GM12878 (cell line): ENCODE results near the gene BHLHA15. TPM values are rescaled to one million over a fixed set of nuclear protein-coding genes. Genes with fewer than 3 reads are reported as not detected.

ENCODE experiments used
- ATAC-seq: fragments of 200-7000 bp; cut with Tn5 transposase; 3 replicates; pipeline ENCODE4 v1.9.1; 2020; ENCODE audit warnings: mild to moderate bottlenecking, moderate library complexity
- BruUV-seq: library from RNA; stranded (reverse); fragments of 400-500 nt; replicated peaks from 2 replicates; lab custom pipeline; 2021; lab: Mats Ljungman, UMichigan
- CTCF ChIA-PET: fragments of 300-600 bp; sonication (Branson Sonifier 250); formaldehyde crosslinking; extraction: SDS; loops from one replicate; lab custom pipeline; 2021; ENCODE audit warnings: inconsistent platforms; lab: Yijun Ruan, JAX
- POLR2A ChIA-PET: fragments of 350-600 bp; formaldehyde crosslinking; extraction: SDS; loops from one replicate; lab custom pipeline; 2021; ENCODE audit warnings: inconsistent platforms; lab: Charles Lee
- RAD21 ChIA-PET: fragments of 300-600 bp; sonication (Branson Sonifier 250); formaldehyde crosslinking; loops from one replicate; lab custom pipeline; 2023; ENCODE audit warnings: antibody characterized with exemption; ENCODE audit not compliant: unreplicated experiment; lab: Charles Lee
- SMC1A ChIA-PET: fragments of 300-600 bp; sonication (Branson Sonifier 250); formaldehyde crosslinking; loops from one replicate; lab custom pipeline; 2023; ENCODE audit not compliant: unreplicated experiment, uncharacterized antibody; lab: Charles Lee
- DNase-seq: peaks from one replicate; pipeline ENCODE4 v3.0.0-alpha.2; 2011; ENCODE audit warnings: low read depth, low spot score
- FAIRE-seq: peaks from 3 replicates; lab custom pipeline; 2011; peaks lifted over from hg19 to GRCh38; lab: Jason Lieb, UNC
- H2AFZ ChIP-seq: 2 replicates; pipeline ENCODE4 v1.6.0; 2011; ENCODE audit warnings: low read depth, low read length, control low read depth; ENCODE audit not compliant: control insufficient read depth
- H3K27ac ChIP-seq: 2 replicates; pipeline ENCODE4 v1.5.1; 2011; ENCODE audit warnings: control low read depth; ENCODE audit not compliant: control insufficient read depth, insufficient read depth
- H3K27me3 ChIP-seq, 2 experiments: replicated peaks in 1 of 2; 2 replicates each; pipeline versions ENCODE4 v1.6.0 to v1.6.1; 2011; ENCODE audit warnings: low read length in 1 of 2; ENCODE audit not compliant: control insufficient read depth in 2 of 2, insufficient read depth in 2 of 2
- H3K36me3 ChIP-seq, 2 experiments: 2 replicates each; pipeline ENCODE4 v1.5.1; 2011; ENCODE audit warnings: low read length in 1 of 2; ENCODE audit not compliant: control insufficient read depth in 2 of 2, insufficient read depth in 2 of 2
- H3K4me1 ChIP-seq: 2 replicates; pipeline ENCODE4 v1.6.1; 2011; ENCODE audit warnings: mild to moderate bottlenecking, low read length, moderate library complexity, mixed read lengths; ENCODE audit not compliant: control insufficient read depth, insufficient read depth
- H3K4me2 ChIP-seq: 2 replicates; pipeline ENCODE4 v1.6.0; 2011; ENCODE audit warnings: control low read depth; ENCODE audit not compliant: control insufficient read depth, insufficient read depth
- H3K4me3 ChIP-seq: fragments of 200-600 bp; sonication (generic); 2 replicates; pipeline ENCODE4 v1.5.1; 2016
- H3K79me2 ChIP-seq: 2 replicates; pipeline ENCODE4 v1.6.0; 2011; ENCODE audit warnings: low read length; ENCODE audit not compliant: control insufficient read depth, insufficient read depth
- H3K9ac ChIP-seq: 2 replicates; pipeline ENCODE4 v1.8.0; 2011; ENCODE audit warnings: low read length, control low read depth, mixed read lengths; ENCODE audit not compliant: control insufficient read depth, insufficient read depth
- H3K9me3 ChIP-seq: replicated peaks from 3 replicates; pipeline ENCODE4 v1.5.1; 2011; ENCODE audit warnings: mild to moderate bottlenecking, low read length; ENCODE audit not compliant: control insufficient read depth, insufficient read depth
- H4K20me1 ChIP-seq: 2 replicates; pipeline ENCODE4 v1.6.0; 2011; ENCODE audit not compliant: control insufficient read depth, insufficient read depth
- CEBPB ChIP-seq, 2 experiments: fragments of 150-350 bp in 1 of 2; IDR thresholded peaks; 2 replicates each; pipeline ENCODE4 v1.6.1; 2012 to 2014; ENCODE audit warnings: low read depth in 2 of 2, low read length in 2 of 2, borderline replicate concordance in 1 of 2, inconsistent platforms in 1 of 2
- HDGF ChIP-seq: fragments of 450-650 bp; IDR thresholded peaks from 2 replicates; pipeline ENCODE4 v1.6.1; 2016; ENCODE audit warnings: antibody characterized with exemption
- JUND ChIP-seq: IDR thresholded peaks from 2 replicates; pipeline ENCODE4 v1.6.1; 2012; ENCODE audit warnings: low read depth, mild to moderate bottlenecking, low read length, improper control_type of control experiment, moderate library complexity
- MTA2 ChIP-seq: fragments of 450-650 bp; IDR thresholded peaks from 2 replicates; pipeline ENCODE4 v1.6.1; 2016; ENCODE audit warnings: low read depth, mild to moderate bottlenecking, moderate library complexity
- MYC ChIP-seq: IDR thresholded peaks from 2 replicates; pipeline ENCODE4 v1.6.1; 2011; ENCODE audit warnings: mild to moderate bottlenecking, low read length, moderate library complexity, inconsistent platforms; ENCODE audit not compliant: insufficient read depth, insufficient replicate concordance, insufficient read length, severe bottlenecking
- NR2C1 ChIP-seq: fragments of 450-650 bp; IDR thresholded peaks from 2 replicates; pipeline ENCODE4 v1.6.1; 2017; ENCODE audit warnings: antibody characterized with exemption, mild to moderate bottlenecking, moderate library complexity
- POLR2A ChIP-seq: IDR thresholded peaks from 2 replicates; pipeline ENCODE4 v1.6.1; 2011; ENCODE audit warnings: low read depth, mild to moderate bottlenecking, low read length
- STAT3 ChIP-seq: IDR thresholded peaks from 2 replicates; pipeline ENCODE4 v1.6.1; 2011; ENCODE audit warnings: low read depth, low read length, improper control_type of control experiment
- WGBS: methylation state at CpG from one replicate; pipeline ENCODE4 v1.1.6; 2016; ENCODE audit warnings: low lambda C conversion rate; ENCODE audit not compliant: insufficient replicate concordance, insufficient coverage; ENCODE audit errors: missing lambda C conversion rate; 5-methylcytosine and 5-hydroxymethylcytosine counted together
- in situ Hi-C: fragments of 300-500 bp; cut with MboI; formaldehyde crosslinking; loops from 9 replicates; pipeline ENCODE4 v1.14.3; 2018; ENCODE audit warnings: mixed read lengths
- intact Hi-C: fragments of 100-400 bp; cut with micrococcal nuclease; formaldehyde crosslinking; loops from one replicate; pipeline ENCODE4 v1.14.2; 2022; ENCODE audit not compliant: unreplicated experiment
- polyA plus RNA-seq, 11 experiments: library from polyadenylated mRNA; depleted of rRNA in 4 of 11; unstranded in 6 of 11; stranded (reverse) in 5 of 11; fragments of >200 nt; fragmentation: Nextera tagmentation in 4 of 11; fragmentation: Illumina TruSeq in 1 of 11; extraction: Ambion mirVana in 4 of 11; extraction: Trizol in 1 of 11; gene quantifications; 1 replicate in 1 of 11; 2 replicates in 10 of 11; pipeline versions ENCODE4 v1.2.1 to v1.2.3, GENCODE V29; 2011 to 2016; ENCODE audit warnings: inconsistent platforms in 2 of 11, missing spikeins in 2 of 11, low read depth in 1 of 11
- total RNA-seq, 4 experiments: library from RNA; depleted of rRNA in 3 of 4; stranded (reverse); fragments of >200 nt in 3 of 4; fragmentation: Illumina TruSeq in 1 of 4; extraction: Trizol in 1 of 4; gene quantifications; 2 replicates each; pipeline versions ENCODE4 v1.2.1 to v1.2.3, GENCODE V29; 2013 to 2021
- TF ChIP-seq, protein P1 (sequence below): IDR thresholded peaks from 2 replicates; pipeline ENCODE4 v1.6.1; 2012; ENCODE audit warnings: low read length, inconsistent platforms
- TF ChIP-seq, protein P2 (sequence below): IDR thresholded peaks from 2 replicates; pipeline ENCODE4 v1.6.1; 2012; ENCODE audit warnings: mild to moderate bottlenecking, low read depth, low read length

Gene BHLHA15
- total and polyA plus RNA-seq, 10 of the 15 experiments (the other 5 are each of a cell fraction or from before 2014, with no cell fraction given) = 0.54 to 4.2 (median 2.5) TPM; not detected in 4

DNA sequence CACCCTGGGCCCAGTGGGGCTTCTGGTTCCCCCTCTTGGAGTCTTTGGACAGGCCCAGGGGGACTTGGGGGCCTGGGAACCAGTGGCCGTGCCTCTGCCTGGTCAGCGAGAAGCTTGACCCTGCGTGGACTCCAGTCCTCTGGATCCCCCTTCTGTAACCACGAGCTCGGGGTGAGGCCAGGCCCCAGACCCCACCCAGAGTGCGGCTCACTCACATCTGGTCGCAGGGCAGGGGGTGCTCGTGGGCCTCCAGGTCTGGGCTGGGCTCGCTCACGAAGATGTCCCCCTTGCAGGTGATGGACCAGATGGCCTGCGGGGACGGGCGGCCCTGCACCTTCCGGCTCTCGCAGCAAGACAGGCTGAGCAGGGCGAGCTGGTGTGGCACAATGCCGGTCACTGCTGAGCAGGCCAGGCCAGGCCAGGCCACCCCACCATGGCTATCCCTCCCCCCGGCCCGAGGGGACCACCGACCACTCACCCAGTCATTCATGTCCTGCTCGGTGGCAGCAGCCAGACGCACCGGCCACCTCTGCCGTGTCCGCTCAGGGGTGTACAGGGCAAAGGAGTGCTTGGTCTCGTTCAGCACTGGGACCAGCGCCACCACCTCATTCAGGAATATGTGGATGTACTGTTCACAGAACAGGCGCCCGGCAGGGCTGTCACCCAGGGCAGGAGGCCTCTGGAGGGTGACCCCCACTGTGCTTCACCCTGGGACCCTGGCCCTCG is 19.7 kb downstream of the BHLHA15 start:
- intact Hi-C loops (no loop called here), in situ Hi-C loops (no loop called here)
- no peak overlapping the region for H3K9ac ChIP-seq
- CTCF ChIA-PET = no interaction called here
- 96% methylated on average over 29 of the region's 30 CpGs for WGBS
- no peaks in the 10 kb centered on the region for H3K27me3 ChIP-seq
- no peaks in the 10 kb centered on the region for H3K36me3 ChIP-seq
- no TSS peak for BruUV-seq
- H3K27ac ChIP-seq = no peak overlapping the region
- no peak overlapping the region for H3K4me2 ChIP-seq
- no peak overlapping the region for H2AFZ ChIP-seq
- POLR2A ChIA-PET = no interaction called here
- SMC1A ChIA-PET = no interaction called here
- H4K20me1 ChIP-seq = no peaks in the 10 kb centered on the region
- no peak for ATAC-seq
- RAD21 ChIA-PET = no interaction called here
- FAIRE-seq = no peak
- TF ChIP-seq HDGF (no peak), MTA2 (no peak)
- H3K79me2 ChIP-seq = no peaks in the 10 kb centered on the region
- no peaks in the 10 kb centered on the region for H3K9me3 ChIP-seq
- no peak for DNase-seq
- H3K4me1 ChIP-seq = no peaks in the 10 kb centered on the region
- H3K4me3 ChIP-seq = no peak overlapping the region

DNA sequence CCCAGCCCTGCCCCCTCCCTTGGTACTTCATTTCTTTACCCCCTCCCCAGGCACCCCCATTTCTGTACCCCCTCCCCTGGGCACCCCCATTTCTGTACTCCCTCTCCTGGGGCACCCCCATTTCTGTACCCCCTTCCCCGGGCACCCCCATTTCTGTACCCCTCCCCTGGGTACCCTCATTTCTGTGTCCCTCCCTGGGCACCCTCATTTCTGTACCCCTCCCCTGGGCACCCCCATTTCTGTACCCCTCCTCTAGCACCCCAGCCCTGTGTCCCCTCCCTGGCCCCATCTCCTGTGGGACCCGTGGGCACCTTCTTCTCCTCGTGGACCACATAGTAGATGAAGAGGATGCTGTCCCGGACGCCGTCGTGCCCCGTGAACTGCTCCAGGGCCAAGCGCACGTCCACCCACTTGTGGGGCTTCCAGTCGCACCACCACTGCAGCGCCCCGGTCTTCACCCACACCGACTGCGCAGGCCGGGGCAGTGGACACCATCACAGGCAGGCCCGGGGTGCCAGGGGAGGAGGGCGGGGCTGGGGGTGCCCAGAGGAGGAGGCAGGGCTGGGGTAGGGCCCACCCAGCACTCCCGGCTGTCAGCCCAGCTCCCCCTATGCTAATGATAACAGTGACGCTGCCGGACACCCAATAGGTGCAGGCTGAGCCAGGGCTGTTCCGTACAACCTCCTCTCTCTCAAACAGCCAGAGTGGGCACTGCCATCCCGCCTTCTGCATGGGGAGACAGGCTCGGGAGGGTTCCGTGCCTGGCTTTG is 20.4 kb downstream of the BHLHA15 start:
- H3K9me3 ChIP-seq = no peaks in the 10 kb centered on the region
- DNase-seq (no peak), ATAC-seq (no peak), FAIRE-seq (no peak)
- ChIA-PET SMC1A (no interaction called here), CTCF (no interaction called here), POLR2A (no interaction called here), RAD21 (interaction anchor here (0.7 kb wide), 1 partner anchor 571 kb away, joined by 3 read pairs; no protein-coding TSS in a partner anchor)
- H3K9ac ChIP-seq = no peak overlapping the region
- H3K4me2 ChIP-seq = no peak overlapping the region
- H3K27me3 ChIP-seq = no peaks in the 10 kb centered on the region
- 95% methylated on average over 20 of the region's 25 CpGs for WGBS
- H3K4me1 ChIP-seq = no peaks in the 10 kb centered on the region
- in situ Hi-C loops = no loop called here
- no peak overlapping the region for H3K4me3 ChIP-seq
- H4K20me1 ChIP-seq = no peaks in the 10 kb centered on the region
- intact Hi-C loops = no loop called here
- H3K79me2 ChIP-seq = no peaks in the 10 kb centered on the region
- TF ChIP-seq, protein P1, sequence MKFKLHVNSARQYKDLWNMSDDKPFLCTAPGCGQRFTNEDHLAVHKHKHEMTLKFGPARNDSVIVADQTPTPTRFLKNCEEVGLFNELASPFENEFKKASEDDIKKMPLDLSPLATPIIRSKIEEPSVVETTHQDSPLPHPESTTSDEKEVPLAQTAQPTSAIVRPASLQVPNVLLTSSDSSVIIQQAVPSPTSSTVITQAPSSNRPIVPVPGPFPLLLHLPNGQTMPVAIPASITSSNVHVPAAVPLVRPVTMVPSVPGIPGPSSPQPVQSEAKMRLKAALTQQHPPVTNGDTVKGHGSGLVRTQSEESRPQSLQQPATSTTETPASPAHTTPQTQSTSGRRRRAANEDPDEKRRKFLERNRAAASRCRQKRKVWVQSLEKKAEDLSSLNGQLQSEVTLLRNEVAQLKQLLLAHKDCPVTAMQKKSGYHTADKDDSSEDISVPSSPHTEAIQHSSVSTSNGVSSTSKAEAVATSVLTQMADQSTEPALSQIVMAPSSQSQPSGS = no peak
- TF ChIP-seq POLR2A = peak; percentile 17; the same call in 1 of the 2 replicates
- no peak for TF ChIP-seq JUND
- TF ChIP-seq CEBPB (IDR thresholded peaks at IDR 0.05; ENCODE audit: borderline replicate concordance in 1 of 2, low read depth in 2 of 2, low read length in 2 of 2) = no peak
- no peak for TF ChIP-seq STAT3
- no peak for TF ChIP-seq NR2C1
- TF ChIP-seq, protein P2, sequence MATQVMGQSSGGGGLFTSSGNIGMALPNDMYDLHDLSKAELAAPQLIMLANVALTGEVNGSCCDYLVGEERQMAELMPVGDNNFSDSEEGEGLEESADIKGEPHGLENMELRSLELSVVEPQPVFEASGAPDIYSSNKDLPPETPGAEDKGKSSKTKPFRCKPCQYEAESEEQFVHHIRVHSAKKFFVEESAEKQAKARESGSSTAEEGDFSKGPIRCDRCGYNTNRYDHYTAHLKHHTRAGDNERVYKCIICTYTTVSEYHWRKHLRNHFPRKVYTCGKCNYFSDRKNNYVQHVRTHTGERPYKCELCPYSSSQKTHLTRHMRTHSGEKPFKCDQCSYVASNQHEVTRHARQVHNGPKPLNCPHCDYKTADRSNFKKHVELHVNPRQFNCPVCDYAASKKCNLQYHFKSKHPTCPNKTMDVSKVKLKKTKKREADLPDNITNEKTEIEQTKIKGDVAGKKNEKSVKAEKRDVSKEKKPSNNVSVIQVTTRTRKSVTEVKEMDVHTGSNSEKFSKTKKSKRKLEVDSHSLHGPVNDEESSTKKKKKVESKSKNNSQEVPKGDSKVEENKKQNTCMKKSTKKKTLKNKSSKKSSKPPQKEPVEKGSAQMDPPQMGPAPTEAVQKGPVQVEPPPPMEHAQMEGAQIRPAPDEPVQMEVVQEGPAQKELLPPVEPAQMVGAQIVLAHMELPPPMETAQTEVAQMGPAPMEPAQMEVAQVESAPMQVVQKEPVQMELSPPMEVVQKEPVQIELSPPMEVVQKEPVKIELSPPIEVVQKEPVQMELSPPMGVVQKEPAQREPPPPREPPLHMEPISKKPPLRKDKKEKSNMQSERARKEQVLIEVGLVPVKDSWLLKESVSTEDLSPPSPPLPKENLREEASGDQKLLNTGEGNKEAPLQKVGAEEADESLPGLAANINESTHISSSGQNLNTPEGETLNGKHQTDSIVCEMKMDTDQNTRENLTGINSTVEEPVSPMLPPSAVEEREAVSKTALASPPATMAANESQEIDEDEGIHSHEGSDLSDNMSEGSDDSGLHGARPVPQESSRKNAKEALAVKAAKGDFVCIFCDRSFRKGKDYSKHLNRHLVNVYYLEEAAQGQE = no peak
- no peak for TF ChIP-seq MYC
- no peak overlapping the region for H2AFZ ChIP-seq
- no peaks in the 10 kb centered on the region for H3K36me3 ChIP-seq
- no TSS peak for BruUV-seq
- H3K27ac ChIP-seq = no peak overlapping the region
